ENCODE measurements around the gene TREML1.

Gene TREML1

GRCh38 chr6:41159415-41160082, 5.4 kb upstream of the TREML1 start:
- no peak for TF ChIP-seq CTCF (conservative IDR thresholded peaks at IDR 0.05; ENCODE audit: low read depth, low read length)
- Histone ChIP-seq H3K9ac (no peak overlapping the region), H3K27ac (no peak overlapping the region), H3K27me3 (ENCODE audit: insufficient read depth, low read depth) (no peaks in the 10 kb centered on the region), H3K4me2 (no peak overlapping the region), H4K20me1 (ENCODE audit: insufficient read depth) (no peaks in the 10 kb centered on the region), H3K4me1 (ENCODE audit: low read depth, poor library complexity, severe bottlenecking) (no peaks in the 10 kb centered on the region), H2AFZ (ENCODE audit: low read depth) (no peak overlapping the region), H3K79me2 (ENCODE audit: insufficient read depth, low read depth) (no peaks in the 10 kb centered on the region), H3K36me3 (ENCODE audit: insufficient read depth) (no peaks in the 10 kb centered on the region), H3K4me3 (IDR thresholded peaks at IDR 0.05; ENCODE audit: insufficient read depth, low read depth, low read length) (no peak overlapping the region)

GRCh38 chr6:41157323-41157722, 3.2 kb upstream of the TREML1 start:
- no peak overlapping the region for H2AFZ ChIP-seq (ENCODE audit: low read depth)
- no peak for TF ChIP-seq CTCF (conservative IDR thresholded peaks at IDR 0.05; ENCODE audit: low read depth, low read length)
- H3K27me3 ChIP-seq (ENCODE audit: insufficient read depth, low read depth), result no peaks in the 10 kb centered on the region
- H3K79me2 ChIP-seq (ENCODE audit: insufficient read depth, low read depth), result no peaks in the 10 kb centered on the region
- H4K20me1 ChIP-seq (ENCODE audit: insufficient read depth), result no peaks in the 10 kb centered on the region
- H3K4me2 ChIP-seq, result no peak overlapping the region
- no peak overlapping the region for H3K27ac ChIP-seq
- H3K4me1 ChIP-seq (ENCODE audit: low read depth, poor library complexity, severe bottlenecking), result no peaks in the 10 kb centered on the region
- H3K9ac ChIP-seq, result no peak overlapping the region
- no peak overlapping the region for H3K4me3 ChIP-seq (IDR thresholded peaks at IDR 0.05; ENCODE audit: insufficient read depth, low read depth, low read length)
- H3K36me3 ChIP-seq (ENCODE audit: insufficient read depth), result no peaks in the 10 kb centered on the region

GRCh38 chr6:41156771-41157170, 2.6 kb upstream of the TREML1 start:
- Histone ChIP-seq H3K4me1 (ENCODE audit: low read depth, poor library complexity, severe bottlenecking) (no peaks in the 10 kb centered on the region), H2AFZ (ENCODE audit: low read depth) (no peak overlapping the region), H3K9ac (no peak overlapping the region), H4K20me1 (ENCODE audit: insufficient read depth) (no peaks in the 10 kb centered on the region), H3K36me3 (ENCODE audit: insufficient read depth) (no peaks in the 10 kb centered on the region), H3K27ac (no peak overlapping the region), H3K27me3 (ENCODE audit: insufficient read depth, low read depth) (no peaks in the 10 kb centered on the region), H3K4me2 (no peak overlapping the region), H3K4me3 (IDR thresholded peaks at IDR 0.05; ENCODE audit: insufficient read depth, low read depth, low read length) (no peak overlapping the region), H3K79me2 (ENCODE audit: insufficient read depth, low read depth) (no peaks in the 10 kb centered on the region)
- no peak for TF ChIP-seq CTCF (conservative IDR thresholded peaks at IDR 0.05; ENCODE audit: low read depth, low read length)

- Histone ChIP-seq H3K4me3 (IDR thresholded peaks at IDR 0.05; ENCODE audit: insufficient read depth, low read depth, low read length) (no peak overlapping the region), H3K4me2 (no peak overlapping the region), H3K4me1 (ENCODE audit: low read depth, poor library complexity, severe bottlenecking) (no peaks in the 10 kb centered on the region)
Measured at GRCh38 chr6:41156001-41156400, 1.9 kb upstream of the TREML1 start.

More at GRCh38 chr6:41156001-41156400, 1.9 kb upstream of the TREML1 start:
- H3K36me3 ChIP-seq (ENCODE audit: insufficient read depth), result no peaks in the 10 kb centered on the region
- no peaks in the 10 kb centered on the region for H4K20me1 ChIP-seq (ENCODE audit: insufficient read depth)
- no peaks in the 10 kb centered on the region for H3K79me2 ChIP-seq (ENCODE audit: insufficient read depth, low read depth)
- H3K27me3 ChIP-seq (ENCODE audit: insufficient read depth, low read depth), result no peaks in the 10 kb centered on the region
- no peak overlapping the region for H2AFZ ChIP-seq (ENCODE audit: low read depth)
- no peak overlapping the region for H3K27ac ChIP-seq
- no peak for TF ChIP-seq CTCF (conservative IDR thresholded peaks at IDR 0.05; ENCODE audit: low read depth, low read length)
- H3K9ac ChIP-seq, result no peak overlapping the region

Data from KMS-11 (cell line).